ENCODE results near the gene OR52E2.

DNA sequence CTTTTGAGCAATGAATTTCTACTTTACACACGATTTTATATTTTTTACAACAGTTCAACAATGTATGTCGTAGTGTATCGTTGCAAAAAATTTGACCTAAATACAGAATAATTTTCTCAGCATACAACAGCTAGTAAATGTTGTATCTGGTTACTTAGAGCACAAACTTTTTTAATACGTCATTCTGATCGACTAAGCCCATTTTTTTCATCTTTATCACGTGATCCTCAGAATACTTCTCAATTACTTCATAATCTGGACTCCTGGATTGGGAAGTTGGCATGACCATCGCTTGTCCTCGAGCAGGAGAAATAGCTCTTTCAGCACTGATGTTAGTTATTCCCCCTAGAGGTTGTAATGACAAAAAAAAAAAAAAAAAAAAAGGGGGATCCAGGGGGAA lies 48.2 kb downstream of the OR52E2 start:
- TF ChIP-seq, protein P1, sequence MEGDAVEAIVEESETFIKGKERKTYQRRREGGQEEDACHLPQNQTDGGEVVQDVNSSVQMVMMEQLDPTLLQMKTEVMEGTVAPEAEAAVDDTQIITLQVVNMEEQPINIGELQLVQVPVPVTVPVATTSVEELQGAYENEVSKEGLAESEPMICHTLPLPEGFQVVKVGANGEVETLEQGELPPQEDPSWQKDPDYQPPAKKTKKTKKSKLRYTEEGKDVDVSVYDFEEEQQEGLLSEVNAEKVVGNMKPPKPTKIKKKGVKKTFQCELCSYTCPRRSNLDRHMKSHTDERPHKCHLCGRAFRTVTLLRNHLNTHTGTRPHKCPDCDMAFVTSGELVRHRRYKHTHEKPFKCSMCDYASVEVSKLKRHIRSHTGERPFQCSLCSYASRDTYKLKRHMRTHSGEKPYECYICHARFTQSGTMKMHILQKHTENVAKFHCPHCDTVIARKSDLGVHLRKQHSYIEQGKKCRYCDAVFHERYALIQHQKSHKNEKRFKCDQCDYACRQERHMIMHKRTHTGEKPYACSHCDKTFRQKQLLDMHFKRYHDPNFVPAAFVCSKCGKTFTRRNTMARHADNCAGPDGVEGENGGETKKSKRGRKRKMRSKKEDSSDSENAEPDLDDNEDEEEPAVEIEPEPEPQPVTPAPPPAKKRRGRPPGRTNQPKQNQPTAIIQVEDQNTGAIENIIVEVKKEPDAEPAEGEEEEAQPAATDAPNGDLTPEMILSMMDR (IDR thresholded peaks at IDR 0.05; ENCODE audit: borderline replicate concordance, extremely low read depth, low read length, poor library complexity, severe bottlenecking) = no peak
- TF ChIP-seq EZH2 (IDR thresholded peaks at IDR 0.05; ENCODE audit: borderline replicate concordance, low read depth, low read length, severe bottlenecking) = no peak

All from DND-41 (cell line).